Measurements from ENCODE around the gene SEMA7A.

SEMA7A gene

DNA sequence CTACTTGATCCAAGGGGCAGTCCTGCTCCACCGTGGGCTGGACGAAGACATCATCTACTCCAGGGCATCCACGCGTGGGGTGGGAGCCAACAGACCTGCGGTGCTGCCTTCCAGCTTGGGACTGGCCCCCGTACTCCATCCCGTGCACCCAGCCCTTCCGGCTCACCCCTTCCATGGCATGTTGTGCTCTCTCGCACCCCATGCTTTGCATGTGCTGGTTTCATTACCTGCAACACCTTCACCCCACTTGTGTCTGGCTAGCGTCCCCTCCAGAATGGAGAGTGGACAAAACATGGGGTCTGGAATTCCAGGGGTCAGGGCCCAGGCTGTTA, 30.2 kb downstream of the SEMA7A start:
- Histone ChIP-seq H3K9me2 (replicated peaks; ENCODE audit: insufficient read depth, low read length) (no peaks in the 10 kb centered on the region), H3K36me3 (ENCODE audit: low read length) (no peaks in the 10 kb centered on the region), H2AFZ (ENCODE audit: low read depth, low read length, severe bottlenecking) (no peak overlapping the region), H3K79me2 (ENCODE audit: insufficient read depth, low read length) (no peaks in the 10 kb centered on the region), H3K27ac (ENCODE audit: low read depth, low read length) (no peak overlapping the region), H3K27me3 (ENCODE audit: low read length) (no peaks in the 10 kb centered on the region), H4K20me1 (ENCODE audit: low read depth, low read length) (no peaks in the 10 kb centered on the region), H3K9ac (ENCODE audit: low read length) (no peak overlapping the region), H3F3A (ENCODE audit: insufficient read depth) (no peaks in the 10 kb centered on the region; the same call in 1 of the 2 replicates), H3K4me3 (ENCODE audit: insufficient read depth, low read length, poor library complexity, severe bottlenecking) (no peak overlapping the region), H3K4me2 (ENCODE audit: low read depth, low read length, poor library complexity, severe bottlenecking) (peak overlapping the region; percentile 14), H3K9me3 (ENCODE audit: insufficient read depth, low read length) (no peaks in the 10 kb centered on the region)
- TF ChIP-seq CTCF (IDR thresholded peaks at IDR 0.05; ENCODE audit: insufficient read depth, low read length, poor library complexity, severe bottlenecking) (no peak), EZH2phosphoT487 (conservative IDR thresholded peaks at IDR 0.05; ENCODE audit: low read length) (no peak)

- TF ChIP-seq EZH2phosphoT487 (conservative IDR thresholded peaks at IDR 0.05; ENCODE audit: low read length) (no peak), CTCF (IDR thresholded peaks at IDR 0.05; ENCODE audit: insufficient read depth, low read length, poor library complexity, severe bottlenecking) (no peak)
- H3F3A ChIP-seq (ENCODE audit: insufficient read depth): no peaks in the 10 kb centered on the region; the same call in 1 of the 2 replicates
- H3K4me3 ChIP-seq (ENCODE audit: insufficient read depth, low read length, poor library complexity, severe bottlenecking): no peak overlapping the region
- H3K27me3 ChIP-seq (ENCODE audit: low read length): no peaks in the 10 kb centered on the region
- no peaks in the 10 kb centered on the region for H3K9me2 ChIP-seq (replicated peaks; ENCODE audit: insufficient read depth, low read length)
- H3K9ac ChIP-seq (ENCODE audit: low read length): no peak overlapping the region
- H3K27ac ChIP-seq (ENCODE audit: low read depth, low read length): no peak overlapping the region
- no peaks in the 10 kb centered on the region for H3K36me3 ChIP-seq (ENCODE audit: low read length)
- H2AFZ ChIP-seq (ENCODE audit: low read depth, low read length, severe bottlenecking): no peak overlapping the region
- H3K9me3 ChIP-seq (ENCODE audit: insufficient read depth, low read length): no peaks in the 10 kb centered on the region
- H3K79me2 ChIP-seq (ENCODE audit: insufficient read depth, low read length): no peaks in the 10 kb centered on the region
- H4K20me1 ChIP-seq (ENCODE audit: low read depth, low read length): no peaks in the 10 kb centered on the region
- peak overlapping the region; percentile 14 for H3K4me2 ChIP-seq (ENCODE audit: low read depth, low read length, poor library complexity, severe bottlenecking)
Measured at GRCh38 chr15:74402873-74403587, 30.7 kb downstream of the SEMA7A start.

GRCh38 chr15:74402337-74402841, 31.4 kb downstream of the SEMA7A start:
- Histone ChIP-seq H3K79me2 (ENCODE audit: insufficient read depth, low read length) (no peaks in the 10 kb centered on the region), H4K20me1 (ENCODE audit: low read depth, low read length) (no peaks in the 10 kb centered on the region), H3K4me2 (ENCODE audit: low read depth, low read length, poor library complexity, severe bottlenecking) (no peak overlapping the region), H3K9me3 (ENCODE audit: insufficient read depth, low read length) (no peaks in the 10 kb centered on the region), H3K36me3 (ENCODE audit: low read length) (no peaks in the 10 kb centered on the region), H3K4me3 (ENCODE audit: insufficient read depth, low read length, poor library complexity, severe bottlenecking) (no peak overlapping the region), H3K27ac (ENCODE audit: low read depth, low read length) (no peak overlapping the region), H3K9ac (ENCODE audit: low read length) (no peak overlapping the region), H2AFZ (ENCODE audit: low read depth, low read length, severe bottlenecking) (no peak overlapping the region), H3F3A (ENCODE audit: insufficient read depth) (no peaks in the 10 kb centered on the region; the same call in 1 of the 2 replicates), H3K27me3 (ENCODE audit: low read length) (no peaks in the 10 kb centered on the region), H3K9me2 (replicated peaks; ENCODE audit: insufficient read depth, low read length) (no peaks in the 10 kb centered on the region)
- no peak for TF ChIP-seq EZH2phosphoT487 (conservative IDR thresholded peaks at IDR 0.05; ENCODE audit: low read length)
- TF ChIP-seq CTCF (IDR thresholded peaks at IDR 0.05; ENCODE audit: insufficient read depth, low read length, poor library complexity, severe bottlenecking): no peak
